Activated CD4-positive, alpha-beta T cell treated with anti-CD3 and anti-CD28 coated beads for 48 hours (primary cell): Measurements from ENCODE around the gene DENND1A.
A peak's percentile ranks its signal among the peaks of the same experiment; 100 is the strongest.

Experiments used
- DNase-seq: peaks from one replicate; pipeline ENCODE4 v3.0.0-alpha.2; 2020

DENND1A gene

DNA sequence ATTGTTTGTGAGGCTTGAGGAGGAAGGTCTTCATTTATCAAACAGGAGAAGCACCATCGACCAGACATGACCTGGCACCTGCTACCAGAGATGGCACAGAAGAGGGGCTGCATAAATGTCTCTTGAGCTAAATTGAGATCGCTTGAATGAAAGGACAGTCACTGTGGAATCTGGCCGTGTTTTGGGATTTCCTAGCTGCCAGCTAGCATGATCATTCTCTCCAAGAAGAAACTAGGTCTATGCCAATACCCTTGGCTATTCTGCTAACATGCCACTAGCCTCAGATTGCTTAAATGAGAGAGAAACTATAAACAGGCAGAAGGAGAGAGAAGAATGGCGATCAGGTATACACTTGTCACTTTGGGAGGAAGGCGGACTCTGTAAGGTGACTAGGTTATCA, 324.6 kb downstream of the DENND1A start:
- DNase-seq = no peak

DNA sequence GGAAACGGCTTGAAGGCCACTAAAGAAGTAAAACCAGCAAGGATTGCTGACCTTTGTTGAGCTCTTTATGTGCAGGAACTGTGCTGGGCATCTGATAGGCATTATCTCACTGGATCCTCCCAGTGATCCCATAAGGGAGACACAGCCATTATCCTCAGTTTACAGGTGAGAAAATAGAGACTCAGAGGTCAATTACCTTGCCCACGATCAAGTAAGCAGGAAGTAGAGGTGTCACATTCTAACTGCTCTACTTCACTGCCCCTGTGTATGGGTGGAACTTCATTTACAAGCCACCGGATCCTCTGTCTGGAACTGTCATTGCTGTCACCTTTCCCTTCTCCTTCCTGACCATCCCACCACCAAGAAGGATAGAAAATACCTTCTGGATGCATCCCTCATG, 325.1 kb downstream of the DENND1A start:
- DNase-seq = no peak

DNA sequence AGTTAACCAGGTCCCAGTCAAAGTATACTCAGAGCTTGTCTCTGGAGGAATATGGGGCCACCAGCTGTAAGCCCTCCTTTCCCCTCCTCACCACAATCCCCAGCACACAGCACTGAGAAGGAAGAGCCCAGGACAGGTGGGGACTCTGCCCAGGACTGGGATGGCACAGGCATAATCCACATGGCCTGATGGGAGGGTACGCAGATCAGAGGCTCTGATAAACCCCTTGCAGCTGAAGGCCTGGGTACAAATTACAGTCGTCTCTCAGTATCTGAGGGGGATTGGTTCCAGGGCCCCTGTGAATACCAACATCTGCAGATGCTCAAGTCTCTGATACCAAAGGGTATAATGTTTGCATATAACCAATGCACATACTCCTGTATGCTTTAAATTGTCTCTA, 328.1 kb downstream of the DENND1A start:
- DNase-seq = no peak

DNA sequence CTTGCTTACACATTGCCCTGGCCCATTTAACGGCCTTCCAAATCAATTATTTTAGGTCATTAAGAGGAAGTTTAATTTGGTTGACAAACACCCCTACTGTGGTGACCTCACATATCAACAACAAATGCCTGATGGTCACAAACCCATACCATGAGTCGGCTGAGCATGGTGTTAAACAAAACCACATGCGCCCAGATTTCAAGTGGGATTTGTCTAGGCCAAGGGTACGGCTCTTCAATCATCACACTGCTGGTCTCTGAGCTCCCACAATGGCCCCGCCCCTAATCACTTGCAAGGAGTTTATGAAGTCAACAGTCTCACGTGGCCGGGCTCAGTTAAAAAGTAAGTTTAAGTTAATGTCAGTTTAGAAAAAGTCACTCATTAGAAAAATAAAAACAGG, 330.1 kb downstream of the DENND1A start:
- DNase-seq = no peak

DNA sequence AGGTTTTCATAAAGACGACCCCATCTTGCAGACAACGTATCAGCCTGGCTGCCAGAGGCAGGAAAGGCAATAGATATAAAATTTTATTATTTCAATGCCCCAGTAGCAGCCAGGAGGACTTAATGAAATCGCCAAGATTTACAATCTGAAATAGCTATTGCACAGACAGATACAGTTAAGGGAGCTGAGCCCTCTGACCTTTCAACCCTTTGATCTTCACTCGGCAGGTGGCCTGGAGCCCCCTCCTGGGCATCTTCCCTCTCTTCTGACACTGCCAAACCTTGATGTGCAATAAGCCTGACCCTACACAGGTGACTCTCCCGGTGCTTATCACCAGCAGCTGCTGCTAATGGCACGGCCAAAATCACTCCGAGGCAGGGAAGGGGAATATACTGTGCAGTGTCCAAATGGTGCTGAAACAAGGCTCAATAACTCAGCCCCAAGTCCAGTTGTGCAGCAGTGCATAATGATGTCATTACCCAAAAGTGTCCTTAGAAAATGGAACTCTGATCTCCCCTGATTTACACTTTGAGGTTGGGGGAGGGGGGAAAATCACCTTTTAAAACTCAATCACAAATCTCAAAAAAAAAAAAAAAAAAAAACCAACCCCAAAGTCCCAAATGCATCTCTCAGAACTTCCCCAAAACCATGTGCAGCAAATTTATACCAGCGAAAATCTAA, 331.9 kb downstream of the DENND1A start:
- no peak for DNase-seq

DNA sequence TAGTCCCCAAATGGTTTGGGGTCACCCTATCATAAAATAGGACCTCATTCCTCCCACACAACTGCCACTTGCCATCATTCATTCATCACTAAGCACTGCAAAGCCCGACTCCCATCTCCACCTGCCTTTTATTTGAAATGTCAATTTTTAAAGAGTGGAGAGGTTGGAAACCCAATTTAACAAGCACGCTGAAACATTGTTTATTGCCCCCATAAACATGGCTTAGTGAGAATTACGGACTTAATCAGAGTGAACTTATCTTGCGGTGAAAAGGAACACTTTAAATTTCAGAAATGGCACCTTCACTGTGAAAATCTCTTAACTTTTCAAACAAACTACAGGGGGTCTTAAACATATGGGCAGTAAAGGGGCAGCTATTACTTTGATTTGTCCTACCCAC, 332.9 kb downstream of the DENND1A start:
- DNase-seq = no peak

DNA sequence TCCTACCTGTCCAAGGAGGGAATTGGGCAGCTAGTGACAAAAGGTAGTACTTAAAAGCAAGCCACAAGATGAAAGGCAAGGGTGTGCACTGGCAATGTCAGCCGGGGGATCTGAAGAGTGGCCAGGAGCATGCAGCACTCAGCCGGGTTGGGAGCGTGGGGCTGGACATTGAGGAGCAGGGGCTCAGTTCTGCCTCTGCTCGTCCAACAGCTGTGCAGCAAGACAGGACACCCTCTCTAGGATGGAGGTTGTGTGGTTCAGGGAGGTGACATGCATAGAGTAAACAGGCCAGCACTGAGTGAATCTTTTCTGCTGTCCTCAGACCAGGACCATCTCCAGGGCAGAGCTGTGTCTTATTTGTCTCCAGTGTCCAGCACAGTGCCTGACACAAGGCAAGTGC, 338.6 kb downstream of the DENND1A start:
- DNase-seq = no peak

DNA sequence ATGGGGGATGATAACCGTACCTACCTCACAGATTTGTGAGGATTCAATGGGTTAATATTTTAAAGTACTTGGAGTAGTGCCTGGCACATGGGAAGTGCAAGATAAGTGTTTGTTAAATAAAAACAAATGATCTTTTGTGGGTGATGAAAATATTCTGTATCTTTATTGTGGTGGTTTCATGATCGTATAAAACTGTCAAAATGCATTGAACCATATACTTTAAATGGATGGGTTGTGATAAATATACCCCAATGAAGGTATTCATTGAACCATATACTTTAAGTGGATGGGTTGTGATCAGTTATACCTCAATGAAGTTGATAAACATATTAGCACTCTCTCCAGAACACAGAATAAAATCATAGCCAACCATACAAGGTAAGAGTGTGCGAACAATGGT, 339.4 kb downstream of the DENND1A start:
- DNase-seq = no peak

DNA sequence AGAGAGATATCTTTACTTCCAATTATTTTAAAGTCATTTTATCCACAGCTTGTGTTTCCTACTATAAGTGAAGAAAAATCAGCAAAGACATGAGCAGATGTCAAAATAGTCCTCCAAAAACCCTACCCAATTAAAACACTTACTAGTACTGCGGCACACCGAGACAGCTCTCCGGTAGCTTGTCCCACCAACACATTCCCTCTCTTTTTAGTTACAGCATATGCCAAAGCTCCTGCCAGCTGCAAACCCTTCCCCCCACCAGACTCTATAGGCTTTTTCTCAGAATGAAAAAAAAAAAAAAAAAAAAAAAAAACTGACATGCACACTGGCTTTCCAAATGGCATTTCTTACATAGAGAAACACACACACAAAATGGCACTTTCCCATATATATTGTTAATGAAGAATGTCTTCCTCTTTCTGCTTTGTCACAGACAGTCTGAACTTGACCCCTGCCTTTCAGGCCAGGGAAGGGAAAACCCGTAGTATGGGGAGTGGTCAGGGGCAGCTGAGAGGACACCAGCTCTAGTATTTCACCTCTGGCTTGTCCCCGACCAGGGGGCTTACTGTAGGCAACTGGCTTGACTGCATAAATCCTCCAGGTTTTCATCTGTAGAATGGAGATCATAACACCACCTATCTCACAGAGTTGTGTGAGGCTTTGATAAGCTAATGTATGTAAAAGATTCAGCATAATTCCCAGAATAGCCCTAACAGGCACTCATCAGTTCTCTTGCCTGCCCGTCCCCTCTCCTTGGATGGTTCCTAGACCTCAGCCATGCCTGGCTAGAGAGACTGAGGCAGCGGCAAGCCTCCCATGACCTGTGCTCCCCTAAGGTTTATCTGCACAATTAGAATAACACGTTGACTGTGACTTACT, 340.3 kb downstream of the DENND1A start:
- no peak for DNase-seq

DNA sequence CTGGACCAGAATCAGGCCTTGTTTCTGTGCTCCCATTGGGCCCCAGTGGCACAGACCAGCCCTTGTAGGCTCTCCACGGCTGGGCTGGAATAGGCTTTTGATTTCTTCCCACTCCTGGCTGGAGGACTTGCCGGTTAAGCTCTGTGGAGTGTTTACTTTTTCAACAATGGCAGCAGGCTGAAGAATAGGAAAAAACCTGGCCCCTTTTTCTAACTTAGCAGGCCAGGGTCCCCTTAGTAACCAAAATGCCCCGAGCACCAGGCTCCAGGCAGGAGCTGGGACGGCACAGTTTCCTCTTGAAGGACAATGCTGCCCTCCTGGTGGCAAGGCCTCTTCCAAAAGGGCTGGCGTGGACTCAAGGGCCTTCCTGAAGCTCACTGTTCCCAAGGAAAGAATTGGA, 343.7 kb downstream of the DENND1A start:
- DNase-seq = no peak

DNA sequence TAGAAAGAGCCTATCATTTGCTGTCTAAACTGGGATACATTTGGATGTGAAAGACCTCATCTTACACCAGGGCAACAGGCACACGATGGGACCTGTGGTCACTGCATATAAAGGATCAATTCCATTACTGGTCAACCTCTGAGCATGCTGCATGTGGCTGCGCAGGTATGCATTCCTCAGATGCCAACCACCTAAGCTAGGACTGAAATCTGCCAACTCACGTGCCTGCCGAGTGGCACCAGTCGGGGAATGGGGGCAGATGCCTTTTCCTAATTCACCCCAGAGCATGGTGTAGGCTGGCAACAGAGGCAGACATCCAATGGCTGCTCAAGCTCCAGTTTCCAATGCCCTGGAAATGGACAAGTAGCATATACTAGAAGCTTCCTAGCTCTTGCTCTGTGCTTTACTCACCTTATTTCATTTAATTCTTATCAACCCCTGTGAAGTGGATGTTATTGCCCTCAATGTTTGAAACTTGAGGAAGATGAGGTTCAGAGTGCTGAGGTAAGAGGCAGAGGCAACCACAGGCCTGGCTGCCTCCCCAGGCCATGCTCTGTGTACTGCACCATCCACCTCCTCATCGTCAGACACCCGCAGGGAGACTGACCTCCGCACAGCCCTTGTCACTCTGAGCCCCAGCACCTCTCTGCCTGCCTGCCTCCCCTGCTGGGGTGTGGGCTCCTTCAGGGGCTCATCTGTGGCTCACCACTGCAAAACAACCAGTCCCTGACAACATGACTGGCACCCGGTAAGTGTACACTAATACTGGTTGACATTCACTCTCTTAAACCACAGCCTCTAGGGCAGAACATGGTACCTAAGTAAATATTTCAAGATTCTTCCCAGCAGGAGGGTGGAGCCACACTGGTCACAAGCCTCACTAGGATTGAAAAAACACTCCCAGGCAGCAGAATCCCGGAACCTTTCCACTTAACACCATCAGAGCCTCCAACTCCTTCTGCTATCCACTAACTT, 345.4 kb downstream of the DENND1A start:
- no peak for DNase-seq

DNA sequence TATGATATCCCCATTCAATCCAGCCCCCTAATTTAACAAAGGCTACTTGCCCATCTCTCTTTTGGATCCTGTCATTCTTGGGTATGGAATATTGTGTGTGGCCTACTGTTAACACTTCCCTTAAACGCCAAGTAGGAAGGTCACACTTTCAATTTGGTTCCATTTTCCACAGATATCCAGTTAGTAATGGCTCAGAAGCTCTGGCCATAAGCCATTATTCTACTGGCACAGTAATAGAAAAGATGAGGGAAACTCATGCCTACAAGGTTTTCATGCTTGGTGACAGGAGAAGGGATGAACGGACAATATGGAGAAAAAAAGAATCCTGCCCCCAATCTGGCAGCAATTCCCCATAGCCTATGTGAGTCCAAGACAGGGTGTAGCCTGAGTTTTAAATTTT, 346.3 kb downstream of the DENND1A start:
- no peak for DNase-seq

DNA sequence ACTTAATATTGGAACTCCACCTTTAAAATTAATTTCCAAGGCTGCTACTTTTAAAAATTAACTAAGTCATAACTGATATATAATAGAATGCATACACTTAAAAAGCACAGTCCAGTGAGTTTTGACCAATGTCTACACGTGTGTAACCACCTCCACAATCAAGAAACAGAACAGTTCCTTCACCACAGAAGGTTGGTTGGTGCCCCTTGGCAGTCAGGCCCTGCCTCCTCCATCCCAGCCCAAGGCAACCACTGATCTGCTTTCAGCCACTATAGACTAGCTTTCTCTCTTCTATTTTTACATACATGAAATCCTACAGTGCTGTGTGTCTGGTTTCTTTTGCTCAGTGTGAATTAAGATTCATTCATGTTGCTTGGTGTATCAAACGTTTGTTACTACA, 358.7 kb downstream of the DENND1A start:
- no peak for DNase-seq

DNA sequence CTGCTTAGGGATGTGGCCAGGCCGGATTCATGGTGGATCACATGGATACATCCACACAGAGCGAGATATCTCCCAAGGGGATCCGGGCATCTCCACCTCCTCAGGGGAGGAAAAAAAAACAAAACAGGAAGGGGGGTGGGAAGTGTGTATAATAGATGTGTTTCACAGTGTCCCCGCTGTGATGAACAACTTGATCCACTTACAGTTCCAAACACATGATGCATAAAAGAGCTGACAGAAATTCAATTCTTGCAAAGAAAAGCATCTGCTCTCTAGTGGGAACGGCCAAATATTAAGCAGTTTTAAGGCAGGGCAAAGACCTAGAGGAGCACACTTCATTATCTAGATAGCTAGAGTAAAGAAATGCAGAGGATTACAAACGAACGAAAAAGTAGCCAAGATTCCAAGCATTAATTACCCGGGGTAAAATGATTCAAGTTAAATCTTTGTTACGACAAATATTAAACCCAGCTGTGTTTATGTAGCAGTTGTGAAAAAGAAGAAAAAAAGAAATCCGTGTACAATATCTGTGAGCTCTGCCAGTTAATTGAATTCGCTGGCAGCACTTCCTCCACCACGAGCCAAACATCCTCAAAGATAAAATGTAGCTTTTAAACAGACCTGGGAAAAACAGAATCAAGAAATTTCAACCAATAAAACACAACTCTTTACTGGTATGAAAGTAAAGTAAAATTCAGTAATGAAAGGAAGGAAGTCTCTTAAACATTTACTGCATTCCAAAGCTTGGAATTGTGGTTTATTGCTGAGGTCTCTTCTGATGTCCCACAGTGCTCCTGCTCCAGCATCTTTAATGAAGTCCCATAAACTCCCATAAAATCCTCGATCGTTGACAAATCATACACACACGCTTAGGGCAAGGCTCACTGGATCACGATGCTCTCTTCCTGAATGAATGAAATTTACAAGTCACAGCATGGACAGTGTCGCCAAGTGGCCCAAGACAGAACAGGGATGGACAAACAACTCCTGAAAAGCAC, 360.9 kb downstream of the DENND1A start:
- no peak for DNase-seq

DNA sequence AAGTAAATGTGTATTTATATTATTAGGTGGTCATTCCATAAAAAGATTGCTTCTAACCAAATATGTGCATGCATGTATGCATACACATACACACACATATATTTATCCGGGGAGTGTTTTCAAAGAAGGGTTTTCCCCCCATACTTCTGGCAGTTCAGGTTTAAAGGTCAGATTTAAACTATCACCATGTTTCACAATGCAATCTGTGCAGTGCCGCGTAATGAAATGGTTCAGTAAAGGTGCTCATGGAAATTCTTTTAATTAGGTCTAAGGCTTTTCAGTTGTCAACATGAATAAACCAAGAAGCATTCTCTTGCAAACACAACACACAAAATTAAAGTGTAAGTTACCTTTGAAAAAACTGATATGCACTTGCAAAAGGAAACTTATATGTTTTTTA, 362.9 kb downstream of the DENND1A start:
- no peak for DNase-seq

DNA sequence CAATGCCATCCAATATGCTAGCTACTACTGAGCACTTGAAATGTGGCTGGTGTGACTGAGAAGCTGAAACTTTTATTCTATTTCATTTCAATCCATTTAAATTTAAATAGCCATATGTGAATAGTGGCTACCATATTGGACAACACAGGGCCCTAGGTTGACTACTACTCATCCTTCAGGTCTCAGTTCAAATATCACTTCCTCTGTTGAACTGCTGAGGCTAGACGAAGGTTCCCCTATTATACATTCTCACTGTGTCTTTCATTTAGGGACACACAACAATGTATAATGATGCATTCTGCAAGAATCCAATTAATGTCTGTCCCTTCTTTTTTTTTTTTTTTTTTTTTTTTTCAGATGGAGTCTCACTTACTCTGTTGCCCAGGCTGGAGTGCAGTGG, 365.3 kb downstream of the DENND1A start:
- no peak for DNase-seq

DNA sequence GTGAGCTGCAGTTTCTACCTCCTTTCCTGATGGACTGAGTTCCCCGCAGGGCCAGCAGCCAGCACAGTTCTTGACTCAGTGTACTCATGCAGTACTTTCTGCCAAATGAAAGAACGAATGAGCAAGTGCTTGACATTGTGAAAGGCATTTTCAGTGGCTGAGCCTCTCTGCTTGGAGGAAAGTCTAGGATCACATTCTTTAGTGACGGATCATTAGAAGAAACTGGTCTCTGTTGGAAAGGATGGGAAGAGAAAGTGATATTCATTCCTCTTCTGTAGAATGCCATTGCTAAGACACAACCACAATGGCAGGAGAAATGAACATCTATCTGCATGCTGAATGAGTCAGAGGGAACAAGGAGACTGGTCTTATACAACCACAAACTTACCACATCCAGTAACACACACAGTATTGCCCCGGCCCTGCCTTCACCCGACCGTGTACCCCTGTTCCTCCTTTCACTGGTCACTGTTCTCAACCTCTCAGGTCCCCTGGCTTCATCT, 367.0 kb downstream of the DENND1A start:
- DNase-seq = peak; percentile 20

DNA sequence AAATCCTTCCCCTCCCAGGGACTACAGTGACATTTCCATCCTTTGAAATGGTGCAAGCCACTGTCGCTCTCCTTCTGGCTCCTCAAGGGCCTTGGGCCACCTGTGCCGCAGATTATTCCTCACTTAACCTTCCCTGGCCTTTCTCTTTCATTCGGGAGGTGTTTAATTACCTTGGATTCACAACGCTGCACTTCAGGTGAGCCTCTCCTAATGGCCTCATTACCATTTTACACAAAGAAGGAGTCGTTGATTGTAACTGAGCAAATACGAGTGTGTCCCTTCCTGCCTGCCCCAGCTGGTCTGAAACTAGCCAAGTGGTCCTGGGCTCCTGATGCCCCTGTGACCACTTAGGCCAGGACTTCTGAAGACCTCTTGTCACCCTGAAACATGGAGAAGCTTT, 368.9 kb downstream of the DENND1A start:
- DNase-seq = no peak

DNA sequence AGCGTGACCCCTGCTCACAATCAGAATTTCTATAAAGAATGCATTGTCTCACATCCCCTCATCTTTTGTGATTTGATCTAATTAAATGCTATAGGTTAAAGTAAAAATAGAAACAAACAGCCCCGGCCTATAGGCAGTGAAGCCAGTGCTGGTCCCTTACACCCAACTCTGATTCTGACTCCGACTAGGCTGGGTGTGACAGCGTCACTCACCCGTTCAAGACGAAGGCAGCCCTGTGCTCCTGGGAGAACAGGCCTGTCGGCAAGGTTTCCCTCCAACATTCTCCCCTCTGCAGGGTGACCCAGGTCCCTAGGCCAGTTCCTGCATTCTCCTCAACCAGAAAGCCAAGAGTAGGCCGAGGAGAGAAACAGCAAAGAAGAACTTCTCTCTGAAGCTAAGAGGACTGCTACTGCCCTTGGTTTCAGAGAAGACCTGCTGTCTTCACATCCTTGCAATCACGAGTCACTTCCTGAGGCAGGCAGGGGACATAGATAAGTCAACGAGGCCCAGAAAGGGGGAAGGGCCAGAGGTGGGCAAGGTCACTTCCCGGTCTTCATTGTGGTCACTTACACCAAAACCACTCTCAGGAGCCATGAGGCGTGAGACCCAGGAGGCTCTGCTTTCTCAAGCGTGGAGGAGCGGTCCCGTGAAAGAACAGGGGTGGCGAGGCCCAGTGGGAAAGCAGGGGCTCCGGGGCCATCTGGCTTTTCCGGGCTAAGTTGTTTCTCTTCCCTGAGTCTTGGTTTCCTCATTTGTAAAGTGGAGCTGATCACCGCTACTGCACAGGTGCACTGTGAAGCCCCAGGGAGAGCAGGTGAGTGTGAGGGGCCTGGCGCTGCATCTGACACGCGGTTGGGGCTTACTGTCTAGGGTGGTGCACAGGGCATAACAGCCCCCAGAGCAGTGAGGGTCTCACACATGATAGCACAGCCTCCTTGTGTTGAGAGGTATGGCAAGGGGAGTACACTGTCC, 373.2 kb downstream of the DENND1A start:
- no peak for DNase-seq

DNA sequence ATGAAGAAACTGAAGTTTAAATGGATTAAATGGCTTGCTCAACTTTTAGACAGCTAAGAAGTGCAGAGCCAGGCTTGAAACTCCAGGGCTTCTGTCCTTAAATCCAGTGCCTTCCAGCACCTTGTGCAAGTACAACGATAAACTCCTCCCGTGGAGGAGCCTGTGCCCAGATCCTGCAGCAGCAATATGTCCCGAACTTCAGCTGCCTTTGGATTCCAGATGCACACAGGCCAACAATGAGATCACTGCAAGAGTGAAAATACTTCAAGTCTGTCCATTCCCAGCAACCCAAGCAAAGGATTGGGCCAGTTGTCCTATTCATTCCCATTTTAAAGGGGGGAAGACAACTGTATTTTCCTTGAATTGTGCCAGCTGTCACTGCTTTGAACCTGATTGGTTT, 374.3 kb downstream of the DENND1A start:
- no peak for DNase-seq

DNA sequence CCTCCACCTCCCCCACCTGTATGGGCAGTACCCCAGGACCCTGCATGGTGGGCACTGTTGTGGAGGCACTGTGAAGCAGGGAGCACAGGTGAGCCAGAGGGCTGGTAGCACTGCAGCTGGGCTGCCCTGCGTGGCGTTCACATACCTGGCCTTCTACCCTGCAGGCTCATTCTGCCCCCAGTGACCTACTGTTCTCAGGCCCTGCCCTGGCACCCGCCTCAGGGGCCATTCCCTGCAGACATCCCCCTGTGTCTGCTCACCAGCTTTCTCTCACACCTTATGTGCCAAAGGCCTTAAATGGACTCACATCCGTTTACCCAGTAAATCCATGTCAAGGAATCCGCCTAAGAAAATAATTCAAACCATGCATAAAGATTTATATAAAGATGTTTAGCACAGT, 377.4 kb downstream of the DENND1A start:
- no peak for DNase-seq
